HepG2 (cell line): ENCODE results near the gene ZNF212. TPM values are rescaled to one million over a fixed set of nuclear protein-coding genes. Genes with fewer than 3 reads are reported as not detected.

Experiments
- ATF1 ChIP-seq: IDR thresholded peaks from 2 replicates; pipeline ENCODE4 v1.6.1; 2016; ENCODE audit warnings: mild to moderate bottlenecking, control low read depth
- CC2D1A ChIP-seq: sonication (generic); formaldehyde crosslinking; IDR thresholded peaks from 2 replicates; pipeline ENCODE4 v1.8.1; 2023; ENCODE audit warnings: mild to moderate bottlenecking, missing genetic modification reagents
- CENPT ChIP-seq: sonication (generic); formaldehyde crosslinking; IDR thresholded peaks from 2 replicates; pipeline ENCODE4 v1.8.0; 2022; ENCODE audit warnings: low read depth, mild to moderate bottlenecking, moderate library complexity, missing genetic modification reagents
- HDAC1 ChIP-seq: sonication (generic); formaldehyde crosslinking; IDR thresholded peaks from 2 replicates; pipeline ENCODE4 v1.5.1; 2020; ENCODE audit warnings: mild to moderate bottlenecking, missing genetic modification reagents
- HHEX ChIP-seq: IDR thresholded peaks from 2 replicates; pipeline ENCODE4 v1.6.1; 2016; ENCODE audit warnings: control low read depth
- NFKBIZ ChIP-seq: IDR thresholded peaks from 2 replicates; pipeline ENCODE4 v1.6.1; 2018; ENCODE audit warnings: missing genetic modification reagents, missing compliant biosample characterization
- PAF1 ChIP-seq: IDR thresholded peaks from 2 replicates; pipeline ENCODE4 v1.6.1; 2016; ENCODE audit warnings: missing genetic modification reagents, missing compliant biosample characterization
- PITX1 ChIP-seq: sonication (generic); formaldehyde crosslinking; IDR thresholded peaks from 2 replicates; pipeline ENCODE4 v1.5.1; 2020; ENCODE audit warnings: mild to moderate bottlenecking, missing genetic modification reagents
- TCF7L2 ChIP-seq: IDR thresholded peaks from 2 replicates; pipeline ENCODE4 v1.6.1; 2011; ENCODE audit warnings: mild to moderate bottlenecking, low read depth, low read length, moderate library complexity
- TSC22D2 ChIP-seq: sonication (generic); formaldehyde crosslinking; IDR thresholded peaks from 2 replicates; pipeline ENCODE4 v1.5.1; 2020; ENCODE audit warnings: missing genetic modification reagents, mild to moderate bottlenecking, borderline replicate concordance
- ZNF788 ChIP-seq: sonication (generic); formaldehyde crosslinking; IDR thresholded peaks from 2 replicates; pipeline ENCODE4 v1.5.0; 2020; ENCODE audit warnings: mild to moderate bottlenecking, missing genetic modification reagents, borderline replicate concordance
- ZNF883 ChIP-seq: sonication (generic); formaldehyde crosslinking; IDR thresholded peaks from 2 replicates; pipeline ENCODE4 v1.5.1; 2020; ENCODE audit warnings: mild to moderate bottlenecking, missing genetic modification reagents; ENCODE audit errors: not compliant biosample characterization
- ZNF891 ChIP-seq: sonication (generic); formaldehyde crosslinking; IDR thresholded peaks from 2 replicates; pipeline ENCODE4 v1.5.0; 2020; ENCODE audit warnings: mild to moderate bottlenecking, missing genetic modification reagents
- polyA plus RNA-seq, 8 experiments: library from polyadenylated mRNA; depleted of rRNA in 3 of 8; stranded (reverse) in 7 of 8; unstranded in 1 of 8; fragments of >200 nt; fragmentation: Illumina TruSeq in 4 of 8; extraction: Trizol in 4 of 8; gene quantifications; 2 replicates each; pipeline versions ENCODE4 v1.2.1 to v1.2.3, GENCODE V29; 2011 to 2016; ENCODE audit warnings: low read depth in 4 of 8, missing spikeins in 1 of 8, mixed read lengths in 1 of 8; ENCODE audit not compliant: insufficient read depth in 1 of 8
- total RNA-seq, 5 experiments: library from RNA; depleted of rRNA; stranded (reverse); fragments of >200 nt; fragmentation: Illumina TruSeq; extraction: Trizol; gene quantifications; 2 replicates each; pipeline ENCODE4 v1.2.3, GENCODE V29; 2016; ENCODE audit warnings: low read depth in 1 of 5
- TF ChIP-seq, protein P1 (sequence below): sonication (generic); formaldehyde crosslinking; IDR thresholded peaks from one replicate; pipeline ENCODE4 v1.5.1; 2020; ENCODE audit warnings: mild to moderate bottlenecking, missing genetic modification reagents; ENCODE audit errors: not compliant biosample characterization
- TF ChIP-seq, protein P2 (sequence below): sonication (generic); formaldehyde crosslinking; conservative IDR thresholded peaks from 2 replicates; pipeline ENCODE4 v1.8.0; 2022; ENCODE audit warnings: low read depth, missing genetic modification reagents
- TF ChIP-seq, protein P3 (sequence below): sonication (generic); formaldehyde crosslinking; IDR thresholded peaks from 2 replicates; pipeline ENCODE4 v1.4.0; 2020; ENCODE audit warnings: missing genetic modification reagents, mild to moderate bottlenecking, borderline replicate concordance

ZNF212 gene
- total and polyA plus RNA-seq, 2 of the 13 experiments (the other 11 are each of a cell fraction or from before 2014, with no cell fraction given): 2.6 to 3.8 TPM

DNA sequence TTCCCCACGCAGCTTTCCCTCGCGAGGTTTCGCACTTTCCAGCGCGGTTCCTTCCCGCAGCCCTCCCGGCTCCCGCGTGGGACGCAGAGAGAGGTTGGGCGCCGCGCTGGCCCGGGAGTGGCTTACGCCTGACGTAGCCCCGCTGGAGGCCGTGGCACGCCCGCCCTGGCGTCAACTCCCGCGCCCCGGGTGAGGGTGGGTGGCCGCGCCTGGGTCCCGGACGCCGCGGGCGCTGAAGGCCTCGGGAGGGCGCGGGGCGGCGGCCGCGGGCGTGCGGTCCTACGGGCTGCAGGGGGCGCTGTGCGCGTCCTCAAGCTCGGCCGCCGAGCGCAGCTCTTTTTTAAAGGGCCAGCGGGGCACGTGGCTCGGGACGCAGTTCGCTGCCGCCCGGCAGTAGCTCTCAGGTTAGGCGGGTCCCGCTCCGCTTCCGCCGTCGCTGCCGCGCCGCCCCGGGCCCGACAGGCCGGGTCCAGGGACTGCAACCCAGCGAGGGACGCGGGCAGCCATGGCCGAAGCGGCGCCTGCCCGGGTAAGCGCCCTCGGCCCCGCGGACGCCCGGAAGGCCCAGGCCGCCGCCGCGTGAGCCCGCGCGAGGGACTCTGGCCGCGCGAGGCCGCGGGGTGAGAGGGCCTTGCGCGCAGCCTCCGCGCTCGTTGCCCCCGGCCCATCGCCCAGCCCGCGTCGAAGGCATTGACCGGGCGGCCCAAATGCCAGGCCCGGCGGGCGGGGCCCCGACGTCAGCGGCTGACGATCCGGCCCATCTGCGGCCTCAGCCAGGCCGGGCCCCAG is 22.6 kb downstream of the ZNF212 start, which contains the start of gene ZNF783 (continued):
- TF ChIP-seq, protein P1, sequence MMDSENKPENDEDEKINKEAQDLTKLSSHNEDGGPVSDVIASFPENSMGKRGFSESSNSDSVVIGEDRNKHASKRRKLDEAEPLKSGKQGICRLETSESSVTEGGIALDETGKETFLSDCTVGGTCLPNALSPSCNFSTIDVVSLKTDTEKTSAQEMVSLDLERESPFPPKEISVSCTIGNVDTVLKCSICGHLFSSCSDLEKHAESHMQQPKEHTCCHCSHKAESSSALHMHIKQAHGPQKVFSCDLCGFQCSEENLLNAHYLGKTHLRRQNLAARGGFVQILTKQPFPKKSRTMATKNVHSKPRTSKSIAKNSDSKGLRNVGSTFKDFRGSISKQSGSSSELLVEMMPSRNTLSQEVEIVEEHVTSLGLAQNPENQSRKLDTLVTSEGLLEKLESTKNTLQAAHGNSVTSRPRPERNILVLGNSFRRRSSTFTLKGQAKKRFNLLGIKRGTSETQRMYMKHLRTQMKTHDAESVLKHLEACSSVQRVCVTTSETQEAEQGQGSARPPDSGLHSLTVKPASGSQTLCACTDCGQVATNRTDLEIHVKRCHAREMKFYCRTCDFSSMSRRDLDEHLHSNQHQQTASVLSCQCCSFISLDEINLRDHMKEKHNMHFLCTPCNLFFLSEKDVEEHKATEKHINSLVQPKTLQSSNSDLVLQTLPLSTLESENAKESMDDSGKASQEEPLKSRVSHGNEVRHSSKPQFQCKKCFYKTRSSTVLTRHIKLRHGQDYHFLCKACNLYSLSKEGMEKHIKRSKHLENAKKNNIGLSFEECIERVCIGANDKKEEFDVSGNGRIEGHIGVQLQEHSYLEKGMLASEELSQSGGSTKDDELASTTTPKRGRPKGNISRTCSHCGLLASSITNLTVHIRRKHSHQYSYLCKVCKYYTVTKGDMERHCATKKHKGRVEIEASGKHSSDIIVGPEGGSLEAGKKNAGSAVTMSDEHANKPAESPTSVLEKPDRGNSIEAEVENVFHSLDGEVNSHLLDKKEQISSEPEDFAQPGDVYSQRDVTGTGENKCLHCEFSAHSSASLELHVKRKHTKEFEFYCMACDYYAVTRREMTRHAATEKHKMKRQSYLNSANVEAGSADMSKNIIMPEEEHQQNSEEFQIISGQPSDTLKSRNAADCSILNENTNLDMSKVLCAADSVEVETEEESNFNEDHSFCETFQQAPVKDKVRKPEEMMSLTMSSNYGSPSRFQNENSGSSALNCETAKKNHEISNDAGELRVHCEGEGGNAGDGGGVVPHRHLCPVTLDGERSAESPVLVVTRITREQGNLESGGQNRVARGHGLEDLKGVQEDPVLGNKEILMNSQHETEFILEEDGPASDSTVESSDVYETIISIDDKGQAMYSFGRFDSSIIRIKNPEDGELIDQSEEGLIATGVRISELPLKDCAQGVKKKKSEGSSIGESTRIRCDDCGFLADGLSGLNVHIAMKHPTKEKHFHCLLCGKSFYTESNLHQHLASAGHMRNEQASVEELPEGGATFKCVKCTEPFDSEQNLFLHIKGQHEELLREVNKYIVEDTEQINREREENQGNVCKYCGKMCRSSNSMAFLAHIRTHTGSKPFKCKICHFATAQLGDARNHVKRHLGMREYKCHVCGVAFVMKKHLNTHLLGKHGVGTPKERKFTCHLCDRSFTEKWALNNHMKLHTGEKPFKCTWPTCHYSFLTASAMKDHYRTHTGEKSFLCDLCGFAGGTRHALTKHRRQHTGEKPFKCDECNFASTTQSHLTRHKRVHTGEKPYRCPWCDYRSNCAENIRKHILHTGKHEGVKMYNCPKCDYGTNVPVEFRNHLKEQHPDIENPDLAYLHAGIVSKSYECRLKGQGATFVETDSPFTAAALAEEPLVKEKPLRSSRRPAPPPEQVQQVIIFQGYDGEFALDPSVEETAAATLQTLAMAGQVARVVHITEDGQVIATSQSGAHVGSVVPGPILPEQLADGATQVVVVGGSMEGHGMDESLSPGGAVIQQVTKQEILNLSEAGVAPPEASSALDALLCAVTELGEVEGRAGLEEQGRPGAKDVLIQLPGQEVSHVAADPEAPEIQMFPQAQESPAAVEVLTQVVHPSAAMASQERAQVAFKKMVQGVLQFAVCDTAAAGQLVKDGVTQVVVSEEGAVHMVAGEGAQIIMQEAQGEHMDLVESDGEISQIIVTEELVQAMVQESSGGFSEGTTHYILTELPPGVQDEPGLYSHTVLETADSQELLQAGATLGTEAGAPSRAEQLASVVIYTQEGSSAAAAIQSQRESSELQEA (CRISPR knock-in tag): no peak
- no peak; the same call in 1 of the 2 replicates for TF ChIP-seq TSC22D2 (CRISPR knock-in tag)
- TF ChIP-seq, protein P2, sequence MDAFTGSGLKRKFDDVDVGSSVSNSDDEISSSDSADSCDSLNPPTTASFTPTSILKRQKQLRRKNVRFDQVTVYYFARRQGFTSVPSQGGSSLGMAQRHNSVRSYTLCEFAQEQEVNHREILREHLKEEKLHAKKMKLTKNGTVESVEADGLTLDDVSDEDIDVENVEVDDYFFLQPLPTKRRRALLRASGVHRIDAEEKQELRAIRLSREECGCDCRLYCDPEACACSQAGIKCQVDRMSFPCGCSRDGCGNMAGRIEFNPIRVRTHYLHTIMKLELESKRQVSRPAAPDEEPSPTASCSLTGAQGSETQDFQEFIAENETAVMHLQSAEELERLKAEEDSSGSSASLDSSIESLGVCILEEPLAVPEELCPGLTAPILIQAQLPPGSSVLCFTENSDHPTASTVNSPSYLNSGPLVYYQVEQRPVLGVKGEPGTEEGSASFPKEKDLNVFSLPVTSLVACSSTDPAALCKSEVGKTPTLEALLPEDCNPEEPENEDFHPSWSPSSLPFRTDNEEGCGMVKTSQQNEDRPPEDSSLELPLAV (CRISPR knock-in tag): 0 out of 2 replicates have a peak, but pooled peaks have one; percentile 91
- TF ChIP-seq, protein P3, sequence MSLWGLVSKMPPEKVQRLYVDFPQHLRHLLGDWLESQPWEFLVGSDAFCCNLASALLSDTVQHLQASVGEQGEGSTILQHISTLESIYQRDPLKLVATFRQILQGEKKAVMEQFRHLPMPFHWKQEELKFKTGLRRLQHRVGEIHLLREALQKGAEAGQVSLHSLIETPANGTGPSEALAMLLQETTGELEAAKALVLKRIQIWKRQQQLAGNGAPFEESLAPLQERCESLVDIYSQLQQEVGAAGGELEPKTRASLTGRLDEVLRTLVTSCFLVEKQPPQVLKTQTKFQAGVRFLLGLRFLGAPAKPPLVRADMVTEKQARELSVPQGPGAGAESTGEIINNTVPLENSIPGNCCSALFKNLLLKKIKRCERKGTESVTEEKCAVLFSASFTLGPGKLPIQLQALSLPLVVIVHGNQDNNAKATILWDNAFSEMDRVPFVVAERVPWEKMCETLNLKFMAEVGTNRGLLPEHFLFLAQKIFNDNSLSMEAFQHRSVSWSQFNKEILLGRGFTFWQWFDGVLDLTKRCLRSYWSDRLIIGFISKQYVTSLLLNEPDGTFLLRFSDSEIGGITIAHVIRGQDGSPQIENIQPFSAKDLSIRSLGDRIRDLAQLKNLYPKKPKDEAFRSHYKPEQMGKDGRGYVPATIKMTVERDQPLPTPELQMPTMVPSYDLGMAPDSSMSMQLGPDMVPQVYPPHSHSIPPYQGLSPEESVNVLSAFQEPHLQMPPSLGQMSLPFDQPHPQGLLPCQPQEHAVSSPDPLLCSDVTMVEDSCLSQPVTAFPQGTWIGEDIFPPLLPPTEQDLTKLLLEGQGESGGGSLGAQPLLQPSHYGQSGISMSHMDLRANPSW (CRISPR knock-in tag): no peak
- no peak for TF ChIP-seq ZNF883 (CRISPR knock-in tag)
- peak; percentile 58 for TF ChIP-seq CENPT (CRISPR knock-in tag)
- TF ChIP-seq HHEX (CRISPR knock-in tag): no peak
- TF ChIP-seq NFKBIZ (CRISPR knock-in tag): peak; percentile 61; the same call in 1 of the 2 replicates
- 0 out of 2 replicates have a peak, but pooled peaks have one; percentile 18 for TF ChIP-seq PITX1
- TF ChIP-seq TCF7L2: no peak
- TF ChIP-seq ZNF788 (CRISPR knock-in tag): no peak; the same call in 1 of the 2 replicates
- TF ChIP-seq CC2D1A (CRISPR knock-in tag): no peak
- TF ChIP-seq PAF1 (CRISPR knock-in tag): no peak
- TF ChIP-seq HDAC1 (CRISPR knock-in tag): peak; percentile 59
- TF ChIP-seq ATF1 (CRISPR knock-in tag): no peak
- TF ChIP-seq ZNF891 (CRISPR knock-in tag): peak; percentile 84; the same call in 1 of the 2 replicates
